ENCODE results near the gene WDR18. TPM values are rescaled to one million over a fixed set of nuclear protein-coding genes. Genes with fewer than 3 reads are reported as not detected.

Gene WDR18
- total RNA-seq, 2 donors from 2014 or later = 26.5 to 81.5 TPM

GRCh38 chr19:939439-939838 lies 44.7 kb upstream of the WDR18 start:
- intact Hi-C loops (cut with DNase I) = no loop called here
- no peak for TF ChIP-seq CTCF (IDR thresholded peaks at IDR 0.05)
- Histone ChIP-seq H3K4me3 (no peak overlapping the region), H3K9ac (ENCODE audit: low read depth in 2 of 2, low read length in 2 of 2) (no peak overlapping the region), H3K9me3 (no peaks in the 10 kb centered on the region), H3K4me1 (peaks cover 18% of the 10 kb centered on the region), H3K27me3 (no peaks in the 10 kb centered on the region), H3K36me3 (no peaks in the 10 kb centered on the region), H3K27ac (no peak overlapping the region)
- no peak for DNase-seq

GRCh38 chr19:939922-940321 lies 44.2 kb upstream of the WDR18 start:
- intact Hi-C loops (cut with DNase I) = no loop called here
- no peak for TF ChIP-seq CTCF (IDR thresholded peaks at IDR 0.05)
- Histone ChIP-seq H3K4me3 (no peak overlapping the region), H3K27ac (no peak overlapping the region), H3K9me3 (no peaks in the 10 kb centered on the region), H3K4me1 (peaks cover 14% of the 10 kb centered on the region), H3K27me3 (no peaks in the 10 kb centered on the region), H3K36me3 (no peaks in the 10 kb centered on the region), H3K9ac (ENCODE audit: low read depth in 2 of 2, low read length in 2 of 2) (peak overlapping the region in 1 of 2 donors; percentile 41)
- no peak for DNase-seq

- TF ChIP-seq CTCF (IDR thresholded peaks at IDR 0.05) = no peak
- intact Hi-C loops (cut with DNase I) = no loop called here
- Histone ChIP-seq H3K27me3 (no peaks in the 10 kb centered on the region), H3K4me3 (peak overlapping the region; percentile 40), H3K27ac (peak overlapping the region; percentile 57), H3K9me3 (no peaks in the 10 kb centered on the region), H3K36me3 (no peaks in the 10 kb centered on the region), H3K4me1 (peaks cover 9% of the 10 kb centered on the region), H3K9ac (ENCODE audit: low read depth in 2 of 2, low read length in 2 of 2) (peak overlapping the region; percentile 41 to 58)
- peak; percentile 77 for DNase-seq
Observed at GRCh38 chr19:940591-941291, 43.4 kb upstream of the WDR18 start.

GRCh38 chr19:941292-942132 lies 42.6 kb upstream of the WDR18 start:
- intact Hi-C loops (cut with DNase I) = no loop called here
- Histone ChIP-seq H3K4me3 (peak overlapping the region; percentile 40), H3K9ac (ENCODE audit: low read depth in 2 of 2, low read length in 2 of 2) (peak overlapping the region; percentile 33 to 58), H3K4me1 (peaks cover 9% of the 10 kb centered on the region), H3K9me3 (no peaks in the 10 kb centered on the region), H3K27ac (peak overlapping the region; percentile 57), H3K36me3 (no peaks in the 10 kb centered on the region), H3K27me3 (no peaks in the 10 kb centered on the region)
- no peak for TF ChIP-seq CTCF (IDR thresholded peaks at IDR 0.05)
- DNase-seq = no peak

GRCh38 chr19:942133-942645 lies 42.0 kb upstream of the WDR18 start:
- Histone ChIP-seq H3K27me3 (no peaks in the 10 kb centered on the region), H3K4me1 (peaks cover 9% of the 10 kb centered on the region), H3K9me3 (no peaks in the 10 kb centered on the region), H3K9ac (ENCODE audit: low read depth in 2 of 2, low read length in 2 of 2) (no peak overlapping the region), H3K4me3 (no peak overlapping the region), H3K36me3 (no peaks in the 10 kb centered on the region), H3K27ac (no peak overlapping the region)
- TF ChIP-seq CTCF (IDR thresholded peaks at IDR 0.05) = no peak
- no peak for DNase-seq
- intact Hi-C loops (cut with DNase I) = no loop called here

Measured in colonic mucosa (tissue), 4 donors.